PC-3 (cell line): Measurements from ENCODE around the gene E2F2. TPM values are rescaled to one million over a fixed set of nuclear protein-coding genes. Genes with fewer than 3 reads are reported as not detected.

Experiments
- ATAC-seq: fragments of 200-7000 bp; cut with Tn5 transposase; 2 replicates; pipeline ENCODE4 v1.9.1; 2020; ENCODE audit warnings: mild to moderate bottlenecking, moderate library complexity
- BruUV-seq: library from RNA; stranded (reverse); fragments of 400-500 nt; replicated peaks from 2 replicates; lab custom pipeline; 2021; lab: Mats Ljungman, UMichigan
- CTCF ChIA-PET: fragments of 300-600 bp; sonication (Branson Sonifier 250); formaldehyde crosslinking; loops from one replicate; lab custom pipeline; 2022; ENCODE audit warnings: antibody characterized with exemption; lab: Charles Lee
- POLR2A ChIA-PET: fragments of 300-600 bp; sonication (Branson Sonifier 250); formaldehyde crosslinking; loops from one replicate; lab custom pipeline; 2022; ENCODE audit warnings: antibody characterized with exemption; ENCODE audit not compliant: unreplicated experiment; lab: Charles Lee
- DNase-seq: peaks from one replicate; pipeline ENCODE4 v3.0.0-alpha.2; 2015
- H2AFZ ChIP-seq: fragments of 300-600 bp; sonication (generic); 2 replicates; pipeline ENCODE4 v1.6.0; 2016; ENCODE audit warnings: antibody characterized with exemption, low read length
- H3F3A ChIP-seq: fragments of 300-600 bp; sonication (generic); one replicate; pipeline ENCODE4 v1.6.0; 2017; ENCODE audit warnings: antibody characterized with exemption, low read length, control low read depth, mild to moderate bottlenecking; ENCODE audit not compliant: unreplicated experiment
- H3K27ac ChIP-seq: fragments of 300-600 bp; sonication (generic); 2 replicates; pipeline ENCODE4 v1.5.1; 2016; ENCODE audit warnings: mild to moderate bottlenecking, low read length
- H3K27me3 ChIP-seq: fragments of 300-600 bp; sonication (generic); 2 replicates; pipeline ENCODE4 v1.6.1; 2016; ENCODE audit warnings: low read length, mixed read lengths
- H3K36me3 ChIP-seq: fragments of 300-600 bp; sonication (generic); 2 replicates; pipeline ENCODE4 v1.6.1; 2016; ENCODE audit warnings: low read depth, mixed run types, low read length, mixed read lengths
- H3K4me1 ChIP-seq: fragments of 300-600 bp; sonication (generic); 2 replicates; pipeline ENCODE4 v1.5.1; 2016; ENCODE audit warnings: low read length; ENCODE audit not compliant: insufficient read depth
- H3K4me2 ChIP-seq: fragments of 300-600 bp; sonication (generic); 2 replicates; pipeline ENCODE4 v1.6.0; 2016; ENCODE audit warnings: low read length
- H3K4me3 ChIP-seq: fragments of 300-600 bp; sonication (generic); 2 replicates; pipeline ENCODE4 v1.5.1; 2016; ENCODE audit warnings: mild to moderate bottlenecking, low read length, mixed read lengths
- H3K79me2 ChIP-seq: fragments of 300-600 bp; sonication (generic); 2 replicates; pipeline ENCODE4 v1.6.1; 2017; ENCODE audit warnings: low read length, mixed read lengths
- H3K9ac ChIP-seq: fragments of 300-600 bp; sonication (generic); 2 replicates; pipeline ENCODE4 v1.6.0; 2016; ENCODE audit warnings: mild to moderate bottlenecking, low read length
- H3K9me2 ChIP-seq: fragments of 300-600 bp; sonication (generic); replicated peaks from 2 replicates; pipeline ENCODE4 v1.6.1; 2016; ENCODE audit warnings: mixed run types, low read length, mixed read lengths
- H3K9me3 ChIP-seq: fragments of 300-600 bp; sonication (generic); 2 replicates; pipeline ENCODE4 v1.6.1; 2016; ENCODE audit warnings: low read length, mixed read lengths
- H4K20me1 ChIP-seq: fragments of 300-600 bp; sonication (generic); 2 replicates; pipeline ENCODE4 v1.6.1; 2016; ENCODE audit warnings: low read length, mixed read lengths
- EZH2 ChIP-seq: fragments of 300-600 bp; sonication (generic); IDR thresholded peaks from one replicate; pipeline ENCODE4 v1.6.1; 2017; ENCODE audit warnings: antibody characterized with exemption, mild to moderate bottlenecking, low read length; ENCODE audit not compliant: unreplicated experiment
- EZH2phosphoT487 ChIP-seq: fragments of 300-600 bp; sonication (generic); IDR thresholded peaks from 2 replicates; pipeline ENCODE4 v1.6.1; 2018; ENCODE audit warnings: mild to moderate bottlenecking, antibody characterized with exemption, low read length, borderline replicate concordance
- intact Hi-C: fragments of 100-400 bp; cut with micrococcal nuclease; formaldehyde crosslinking; loops from 2 replicates; pipeline ENCODE4 v1.9.0; 2023
- total RNA-seq: library from RNA; depleted of rRNA; stranded (reverse); fragments of >200 nt; gene quantifications from 2 replicates; pipeline ENCODE4 v1.2.3, GENCODE V29; 2014
- TF ChIP-seq, protein P1 (sequence below): fragments of 300-600 bp; sonication (generic); conservative IDR thresholded peaks from 2 replicates; pipeline ENCODE4 v1.5.1; 2017; ENCODE audit warnings: antibody characterized with exemption, low read depth, mild to moderate bottlenecking, low read length

The E2F2 gene
- total RNA-seq, 1 experiment from 2014 or later: 7.0 TPM

DNA sequence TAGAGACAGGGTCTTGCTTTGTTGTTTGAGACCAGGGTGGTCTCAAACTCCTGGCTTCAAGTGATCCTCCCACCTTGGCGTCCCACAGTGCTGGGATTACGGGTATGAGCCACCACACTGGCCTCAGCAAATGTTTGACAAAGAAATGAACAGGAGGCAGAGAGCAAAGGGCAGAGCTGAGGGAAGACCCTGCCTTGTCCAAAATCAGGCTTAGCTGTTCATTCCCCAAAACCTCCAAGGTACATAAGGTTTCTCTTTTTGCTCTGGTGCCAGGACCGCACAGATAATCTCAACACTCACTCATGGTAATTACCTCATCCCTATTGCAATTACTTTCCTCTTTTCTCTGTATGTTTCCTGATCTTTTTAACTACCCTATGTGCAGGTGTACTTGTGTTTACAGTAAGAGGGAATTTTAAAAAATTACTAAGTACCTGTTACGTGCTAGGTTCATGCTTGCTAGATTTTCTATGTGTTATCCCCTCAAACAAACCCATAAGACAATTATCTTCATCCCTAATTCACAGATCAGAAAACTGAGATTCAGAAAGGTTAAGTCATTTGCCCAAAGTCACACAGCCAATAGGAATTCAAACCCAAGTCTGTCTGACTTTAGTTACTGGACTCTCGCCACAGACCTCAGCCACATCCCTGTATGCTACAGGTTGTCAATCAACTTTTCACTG is 58.5 kb downstream of the E2F2 start:
- Histone ChIP-seq H3K9me2 (no peaks in the 10 kb centered on the region), H3K9me3 (no peaks in the 10 kb centered on the region), H3K4me1 (peaks cover 30% of the 10 kb centered on the region), H2AFZ (no peak overlapping the region), H3K4me2 (no peak overlapping the region), H3K27me3 (no peaks in the 10 kb centered on the region), H4K20me1 (no peaks in the 10 kb centered on the region), H3F3A (no peaks in the 10 kb centered on the region), H3K27ac (no peak overlapping the region), H3K4me3 (no peak overlapping the region), H3K9ac (no peak overlapping the region), H3K79me2 (no peaks in the 10 kb centered on the region), H3K36me3 (no peaks in the 10 kb centered on the region)
- intact Hi-C loops: no loop called here
- TF ChIP-seq, protein P1, sequence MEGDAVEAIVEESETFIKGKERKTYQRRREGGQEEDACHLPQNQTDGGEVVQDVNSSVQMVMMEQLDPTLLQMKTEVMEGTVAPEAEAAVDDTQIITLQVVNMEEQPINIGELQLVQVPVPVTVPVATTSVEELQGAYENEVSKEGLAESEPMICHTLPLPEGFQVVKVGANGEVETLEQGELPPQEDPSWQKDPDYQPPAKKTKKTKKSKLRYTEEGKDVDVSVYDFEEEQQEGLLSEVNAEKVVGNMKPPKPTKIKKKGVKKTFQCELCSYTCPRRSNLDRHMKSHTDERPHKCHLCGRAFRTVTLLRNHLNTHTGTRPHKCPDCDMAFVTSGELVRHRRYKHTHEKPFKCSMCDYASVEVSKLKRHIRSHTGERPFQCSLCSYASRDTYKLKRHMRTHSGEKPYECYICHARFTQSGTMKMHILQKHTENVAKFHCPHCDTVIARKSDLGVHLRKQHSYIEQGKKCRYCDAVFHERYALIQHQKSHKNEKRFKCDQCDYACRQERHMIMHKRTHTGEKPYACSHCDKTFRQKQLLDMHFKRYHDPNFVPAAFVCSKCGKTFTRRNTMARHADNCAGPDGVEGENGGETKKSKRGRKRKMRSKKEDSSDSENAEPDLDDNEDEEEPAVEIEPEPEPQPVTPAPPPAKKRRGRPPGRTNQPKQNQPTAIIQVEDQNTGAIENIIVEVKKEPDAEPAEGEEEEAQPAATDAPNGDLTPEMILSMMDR: no peak
- TF ChIP-seq EZH2 (no peak), EZH2phosphoT487 (no peak)
- ATAC-seq (no peak), DNase-seq (no peak)
- BruUV-seq: no TSS peak
- ChIA-PET POLR2A (no interaction called here), CTCF (no interaction called here)

DNA sequence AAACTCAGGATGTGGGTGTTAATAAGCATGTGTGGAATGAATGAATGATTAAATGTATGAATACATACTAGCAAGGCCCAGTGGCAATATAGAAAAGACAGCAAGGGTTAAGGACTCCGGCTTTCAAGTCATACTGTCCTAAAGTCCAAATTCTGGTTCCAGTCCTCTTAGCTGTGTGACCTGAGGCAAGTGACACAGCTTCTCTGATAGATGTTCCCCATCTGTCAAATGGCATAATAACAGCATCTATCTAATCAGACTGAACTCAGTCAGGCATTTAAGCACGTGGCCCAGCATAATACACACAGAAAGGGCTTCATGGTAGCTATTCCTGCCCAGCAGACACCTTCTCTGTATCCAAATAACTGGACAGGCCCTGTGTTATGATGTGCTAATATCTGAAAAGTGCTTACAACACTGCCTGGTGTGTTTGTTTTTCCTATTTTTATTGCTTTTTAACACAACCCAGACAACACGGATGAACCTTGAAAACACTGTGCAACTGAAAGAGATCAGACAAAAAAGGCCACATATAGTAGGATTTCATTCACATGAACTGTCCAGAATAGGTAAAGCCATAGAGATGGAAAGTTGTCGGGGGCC is 59.5 kb downstream of the E2F2 start:
- CTCF ChIA-PET: no interaction called here
- Histone ChIP-seq H3K4me1 (peaks cover 20% of the 10 kb centered on the region), H3K36me3 (no peaks in the 10 kb centered on the region), H2AFZ (no peak overlapping the region), H3K27me3 (no peaks in the 10 kb centered on the region), H3K9me2 (no peaks in the 10 kb centered on the region), H3K4me3 (no peak overlapping the region), H3K9me3 (no peaks in the 10 kb centered on the region), H3K79me2 (no peaks in the 10 kb centered on the region), H3K9ac (no peak overlapping the region), H3K4me2 (no peak overlapping the region), H4K20me1 (no peaks in the 10 kb centered on the region), H3F3A (no peaks in the 10 kb centered on the region), H3K27ac (no peak overlapping the region)
- POLR2A ChIA-PET: no interaction called here
- TF ChIP-seq EZH2phosphoT487 (no peak), EZH2 (no peak)
- TF ChIP-seq, protein P1: no peak
- intact Hi-C loops: no loop called here
- no peak for DNase-seq
- BruUV-seq: no TSS peak
- no peak for ATAC-seq
